HG03432 (cell line): ENCODE measurements around the gene OR8G5.
"Not testable (repeated sequence)": the region's sequence is repeated elsewhere in the genome, so short reads cannot be mapped to it uniquely, and the experiment has no call there.

Experiments used
- ATAC-seq: cut with Tn5 transposase; IDR thresholded peaks from one replicate; pipeline ENCODE4 v1.9.1; 2021; ENCODE audit warnings: mild to moderate bottlenecking, moderate library complexity; ENCODE audit not compliant: unreplicated experiment

Gene OR8G5, protein sequence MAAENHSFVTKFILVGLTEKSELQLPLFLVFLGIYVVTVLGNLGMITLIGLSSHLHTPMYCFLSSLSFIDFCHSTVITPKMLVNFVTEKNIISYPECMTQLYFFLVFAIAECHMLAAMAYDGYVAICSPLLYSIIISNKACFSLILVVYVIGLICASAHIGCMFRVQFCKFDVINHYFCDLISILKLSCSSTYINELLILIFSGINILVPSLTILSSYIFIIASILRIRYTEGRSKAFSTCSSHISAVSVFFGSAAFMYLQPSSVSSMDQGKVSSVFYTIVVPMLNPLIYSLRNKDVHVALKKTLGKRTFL

DNA sequence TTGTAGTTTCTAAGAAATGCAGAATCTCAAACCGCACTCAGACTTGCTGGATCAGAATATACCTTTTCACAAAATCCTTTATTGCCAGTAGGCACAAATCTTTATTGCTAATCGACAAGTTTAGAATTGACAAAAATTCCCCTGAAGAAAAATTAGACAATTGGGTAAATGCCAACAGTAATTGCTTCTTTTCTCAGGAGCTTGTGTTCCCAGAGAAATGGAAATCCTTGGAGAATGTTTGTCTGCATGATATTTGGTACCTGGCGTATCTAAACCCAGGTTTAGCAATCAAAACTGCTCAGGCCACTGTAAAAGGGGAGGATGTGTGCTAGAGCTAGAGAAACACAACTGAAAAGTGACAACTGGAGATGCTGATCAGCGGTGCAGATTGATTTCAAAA, at the start of gene OR8G5:
Gene OR8G5 (plus strand): TSS at position 301 of the 400 bp plus-strand sequence. CDS start 8,556 bp downstream, outside the sequence.
- ATAC-seq, result no peak

GRCh38 chr11:124207102-124207792, 48.9 kb upstream of the OR8G5 start:
- no peak for ATAC-seq

- ATAC-seq, result no peak
Observed at GRCh38 chr11:124209824-124210357, 46.3 kb upstream of the OR8G5 start.

DNA sequence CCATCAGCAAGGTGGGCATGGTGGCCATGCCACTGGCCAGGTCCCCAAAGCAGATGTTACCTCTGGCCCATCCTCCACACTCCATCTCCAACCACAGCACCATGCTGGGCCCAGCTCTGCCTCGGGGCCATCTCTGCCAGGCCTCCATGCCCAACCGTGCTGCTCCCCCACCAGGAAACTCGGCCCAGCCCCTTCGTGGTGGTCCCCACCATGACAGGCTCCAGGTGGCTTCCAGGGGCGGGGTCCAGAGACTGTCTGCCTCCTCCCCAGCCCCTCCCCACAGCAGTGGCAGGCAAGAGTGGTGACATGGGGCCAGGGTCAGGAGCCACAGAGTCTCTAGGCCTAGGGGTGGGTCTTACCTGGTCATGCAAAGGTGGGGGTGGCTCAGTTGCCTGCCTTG, 45.8 kb upstream of the OR8G5 start:
- no peak for ATAC-seq

GRCh38 chr11:124211321-124211720, 44.9 kb upstream of the OR8G5 start:
- ATAC-seq, result no peak

GRCh38 chr11:124214027-124214426, 42.1 kb upstream of the OR8G5 start:
- ATAC-seq, result no peak

- ATAC-seq, result no peak
Observed at GRCh38 chr11:124219126-124219525, 37.0 kb upstream of the OR8G5 start.

GRCh38 chr11:124222407-124222806, 33.8 kb upstream of the OR8G5 start:
- no peak for ATAC-seq

DNA sequence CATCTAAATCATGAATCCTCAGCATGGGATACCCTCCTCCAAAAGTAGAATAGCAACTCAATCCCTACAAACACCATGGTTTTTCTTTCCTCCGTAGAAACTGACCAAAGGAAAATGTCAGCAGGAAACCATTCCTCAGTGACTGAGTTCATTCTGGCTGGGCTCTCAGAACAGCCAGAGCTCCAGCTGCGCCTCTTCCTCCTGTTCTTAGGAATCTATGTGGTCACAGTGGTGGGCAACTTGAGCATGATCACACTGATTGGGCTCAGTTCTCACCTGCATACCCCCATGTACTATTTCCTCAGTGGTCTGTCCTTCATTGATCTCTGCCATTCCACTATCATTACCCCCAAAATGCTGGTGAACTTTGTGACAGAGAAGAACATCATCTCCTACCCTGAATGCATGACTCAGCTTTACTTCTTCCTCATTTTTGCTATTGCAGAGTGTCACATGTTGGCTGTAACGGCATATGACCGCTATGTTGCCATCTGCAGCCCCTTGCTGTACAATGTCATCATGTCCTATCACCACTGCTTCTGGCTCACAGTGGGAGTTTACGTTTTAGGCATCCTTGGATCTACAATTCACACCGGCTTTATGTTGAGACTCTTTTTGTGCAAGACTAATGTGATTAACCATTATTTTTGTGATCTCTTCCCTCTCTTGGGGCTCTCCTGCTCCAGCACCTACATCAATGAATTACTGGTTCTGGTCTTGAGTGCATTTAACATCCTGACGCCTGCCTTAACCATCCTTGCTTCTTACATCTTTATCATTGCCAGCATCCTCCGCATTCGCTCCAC, 31.4 kb upstream of the OR8G5 start:
- not testable (repeated sequence) for ATAC-seq

DNA sequence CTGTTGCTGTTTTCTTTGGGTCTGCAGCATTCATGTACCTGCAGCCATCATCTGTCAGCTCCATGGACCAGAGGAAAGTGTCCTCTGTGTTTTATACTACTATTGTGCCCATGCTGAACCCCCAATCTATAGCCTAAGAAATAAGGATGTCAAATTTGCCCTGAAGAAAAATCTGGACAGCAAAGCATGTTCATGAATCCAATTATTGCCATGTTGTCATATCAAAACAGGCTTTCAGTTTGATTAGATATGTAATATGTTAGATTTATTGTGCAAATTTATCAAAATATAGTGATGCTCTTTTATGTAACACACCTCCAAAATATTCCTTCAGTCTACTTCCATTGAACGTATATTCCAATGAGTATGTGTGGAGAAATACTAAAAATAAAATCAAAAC, 30.7 kb upstream of the OR8G5 start:
- ATAC-seq, result no peak

DNA sequence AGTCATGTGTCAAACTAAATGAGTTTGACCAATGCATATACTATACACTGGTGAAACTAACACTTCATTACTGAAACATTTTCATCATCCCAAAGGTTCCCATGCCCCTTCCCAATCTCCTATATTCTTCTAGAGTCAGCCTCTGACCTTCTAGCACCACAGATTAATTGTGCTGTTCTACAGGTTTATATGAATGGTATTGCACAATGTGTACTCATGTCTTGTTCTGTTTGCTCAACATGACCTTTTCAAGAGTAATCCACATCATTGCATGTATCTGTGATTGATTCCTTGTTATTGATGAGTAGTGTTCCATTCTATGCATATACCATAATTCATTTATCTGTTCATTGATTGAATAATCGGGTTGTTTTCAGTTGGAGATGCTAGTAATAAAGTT, 22.8 kb upstream of the OR8G5 start:
- no peak for ATAC-seq

GRCh38 chr11:124238512-124238911, 17.7 kb upstream of the OR8G5 start:
- no peak for ATAC-seq

DNA sequence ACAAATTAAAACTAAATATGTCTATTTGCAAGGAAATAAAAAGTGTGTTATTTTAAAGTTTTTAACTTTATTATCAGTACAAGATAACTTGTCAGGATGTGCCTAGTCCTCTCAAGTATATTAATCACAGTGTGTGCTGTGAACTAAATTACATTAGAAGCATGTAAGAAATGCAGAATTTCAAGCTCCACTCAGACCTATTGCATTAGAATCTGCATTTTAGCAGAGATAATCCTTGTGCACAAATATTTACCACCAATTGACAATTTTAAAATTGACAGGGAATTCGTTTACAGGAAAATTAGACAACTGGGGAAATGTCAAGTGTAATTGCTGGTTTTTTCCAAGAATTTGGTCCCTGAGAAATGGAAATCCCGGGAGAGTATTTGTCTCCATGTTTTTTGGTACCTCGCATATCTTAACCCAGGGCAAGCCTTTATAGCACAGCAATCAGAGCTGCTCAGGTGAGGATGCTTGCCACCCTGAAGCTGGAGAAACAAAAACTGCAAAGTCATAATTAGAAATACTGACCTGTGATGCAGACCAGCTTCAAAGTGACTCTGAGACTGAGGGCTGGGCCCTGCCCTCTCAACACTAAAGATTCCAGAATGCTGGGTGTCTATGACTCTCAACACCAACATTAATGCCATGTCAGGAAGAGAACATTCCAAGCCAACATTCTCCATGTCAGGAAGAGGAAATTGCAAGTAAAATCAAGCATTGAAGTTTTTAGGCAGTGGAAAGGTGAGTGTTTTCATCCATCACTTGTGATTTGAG, 15.4 kb upstream of the OR8G5 start, which contains the start of gene OR8G1:
Gene OR8G1 (plus strand): TSS at position 475 of the 777 bp plus-strand sequence. CDS start 8,581 bp downstream, outside the sequence.
- ATAC-seq, result no peak

GRCh38 chr11:124249869-124250268, 6.3 kb upstream of the OR8G5 start:
- ATAC-seq, result not testable (repeated sequence)

DNA sequence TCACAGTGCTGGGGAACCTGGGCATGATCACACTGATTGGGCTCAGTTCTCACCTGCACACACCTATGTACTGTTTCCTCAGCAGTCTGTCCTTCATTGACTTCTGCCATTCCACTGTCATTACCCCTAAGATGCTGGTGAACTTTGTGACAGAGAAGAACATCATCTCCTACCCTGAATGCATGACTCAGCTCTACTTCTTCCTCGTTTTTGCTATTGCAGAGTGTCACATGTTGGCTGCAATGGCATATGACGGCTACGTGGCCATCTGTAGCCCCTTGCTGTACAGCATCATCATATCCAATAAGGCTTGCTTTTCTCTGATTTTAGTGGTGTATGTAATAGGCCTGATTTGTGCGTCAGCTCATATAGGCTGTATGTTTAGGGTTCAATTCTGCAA, 8.9 kb downstream of the OR8G5 start:
- ATAC-seq, result not testable (repeated sequence)

DNA sequence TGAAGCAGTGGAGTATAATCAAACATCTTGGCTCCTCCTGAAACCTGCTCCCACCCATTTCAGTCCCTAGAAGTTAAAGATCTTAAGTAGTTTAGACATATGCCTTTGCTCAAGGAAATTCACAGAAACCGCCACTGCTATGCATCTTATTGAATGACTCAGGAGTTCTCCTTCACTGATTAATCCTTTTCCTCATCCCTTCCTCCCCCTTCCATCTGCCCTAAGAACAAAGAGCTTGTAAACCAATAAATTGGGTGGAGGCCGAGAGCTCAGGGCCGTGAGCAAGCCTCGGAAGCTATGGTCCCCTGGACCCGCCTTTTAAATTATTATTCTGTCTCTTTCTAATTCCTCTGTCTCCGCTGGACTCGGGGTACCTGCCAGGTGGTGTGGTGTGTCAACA, 14.7 kb downstream of the OR8G5 start:
- not testable (repeated sequence) for ATAC-seq

- ATAC-seq, result no peak
Observed at GRCh38 chr11:124274000-124274399, 17.8 kb downstream of the OR8G5 start.

DNA sequence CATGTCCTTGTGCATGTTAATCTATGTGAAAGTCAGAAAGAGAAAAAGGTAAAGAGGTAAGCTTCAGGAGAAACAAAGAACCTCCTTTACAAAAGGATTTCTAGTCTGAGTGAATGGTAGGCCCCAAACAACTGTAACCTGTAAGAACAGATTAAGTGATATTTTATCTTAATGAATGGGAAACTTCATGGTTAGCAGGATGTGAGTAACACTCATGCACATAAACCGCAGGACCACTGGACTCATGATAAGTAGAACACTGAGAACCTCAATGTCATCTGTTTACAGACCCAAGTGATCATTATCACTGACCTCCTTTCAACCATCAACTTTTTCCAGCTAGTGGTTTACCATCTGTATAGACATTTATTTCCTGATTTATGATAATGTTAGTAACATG, 19.9 kb downstream of the OR8G5 start:
- ATAC-seq, result no peak

GRCh38 chr11:124277207-124277606, 21.0 kb downstream of the OR8G5 start:
- ATAC-seq, result no peak

GRCh38 chr11:124277804-124278203, 21.6 kb downstream of the OR8G5 start:
- ATAC-seq, result no peak
